ENCODE measurements around the gene CHRFAM7A.
"Not testable (repeated sequence)": the region's sequence is repeated elsewhere in the genome, so short reads cannot be mapped to it uniquely, and the experiment has no call there.

CHRFAM7A gene

DNA sequence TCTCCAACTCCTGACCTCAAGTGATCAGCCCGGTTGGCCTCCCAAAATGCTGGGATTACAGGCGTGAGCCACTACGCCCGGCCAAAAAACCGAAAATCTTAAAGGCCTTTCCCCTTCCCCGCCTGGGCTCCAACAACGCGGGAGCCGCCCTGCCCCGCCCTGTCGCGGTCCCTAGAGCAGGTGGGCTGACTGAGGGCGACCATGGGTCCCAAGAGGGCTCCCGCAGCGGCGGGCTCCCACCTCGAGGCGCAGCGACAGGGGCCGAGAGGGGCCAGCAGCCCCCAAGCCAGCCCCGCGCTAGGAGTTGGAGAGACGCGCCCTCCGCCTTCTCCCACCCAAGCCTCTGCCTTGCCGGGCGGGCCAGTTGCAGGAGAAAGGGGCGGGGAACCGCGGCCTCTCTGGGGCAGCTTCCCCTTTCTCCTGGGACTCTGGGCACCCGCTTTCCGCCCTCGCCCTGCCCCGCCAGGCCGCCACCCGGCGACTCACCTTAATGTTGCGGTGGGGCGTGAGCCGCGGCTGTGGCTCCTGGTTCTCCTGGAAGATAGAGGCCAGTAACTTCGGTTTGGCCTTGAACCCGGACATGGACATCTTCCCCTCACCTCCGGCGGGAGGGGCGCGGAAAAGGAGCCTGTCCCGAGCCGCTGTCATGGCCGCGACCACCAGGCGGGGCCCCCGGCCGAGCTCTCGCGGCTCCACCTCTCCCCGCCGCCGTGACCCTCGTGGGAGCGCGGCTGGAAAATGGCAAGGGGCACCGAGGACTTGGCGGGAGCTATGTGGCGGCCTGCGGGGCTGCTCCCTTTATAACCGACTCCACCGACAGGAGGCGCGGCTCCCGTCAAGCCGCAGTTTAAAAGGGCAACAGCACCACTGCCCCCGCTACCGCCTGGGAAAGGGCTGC, at the start of gene CHRFAM7A:
Gene CHRFAM7A (minus strand): TSS at position 775 of the 898 bp plus-strand sequence. CDS start 10,189 bp downstream, outside the sequence.
- not testable (repeated sequence) for DNase-seq (ENCODE audit: low read depth in 2 of 2, low spot score in 1 of 2)

DNA sequence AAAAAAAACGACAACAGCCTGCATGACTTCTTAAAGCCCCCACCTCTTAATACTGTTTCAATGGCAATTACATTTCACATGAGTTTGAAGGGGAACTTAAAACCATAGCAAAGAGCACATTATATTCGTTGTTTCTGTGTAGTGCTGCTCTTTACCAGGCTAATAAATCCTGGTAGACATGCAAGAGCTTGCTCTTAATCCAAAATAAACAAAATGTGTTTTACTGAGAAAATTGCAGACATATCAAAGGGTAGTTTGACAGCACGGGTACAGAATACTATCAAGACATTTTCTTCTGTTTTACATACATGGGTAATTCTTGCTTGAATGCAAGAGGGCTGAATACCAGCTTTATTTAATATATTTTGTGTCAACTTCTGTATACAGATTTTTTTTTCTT, 45.0 kb upstream of the CHRFAM7A start:
- DNase-seq (ENCODE audit: low read depth in 2 of 2, low spot score in 1 of 2), result not testable (repeated sequence)

DNA sequence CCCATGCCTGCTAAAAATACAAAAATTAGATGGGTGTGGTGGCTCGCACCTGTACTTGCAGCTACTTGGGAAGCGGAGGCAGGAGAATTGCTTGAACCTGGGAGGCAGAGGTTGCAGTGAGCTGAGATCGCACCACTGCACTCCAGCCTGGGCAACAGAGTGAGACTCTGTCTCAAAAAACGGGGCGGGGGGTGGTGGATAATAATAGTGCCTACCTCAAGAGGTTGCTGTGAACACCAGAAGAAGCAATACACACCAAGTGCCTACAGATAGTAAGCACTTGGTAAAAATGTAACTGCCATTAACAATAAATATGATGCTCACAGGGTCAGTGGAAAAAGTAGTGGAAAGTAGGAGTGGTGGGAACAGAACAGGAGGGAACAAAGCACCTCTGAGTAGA, 42.5 kb upstream of the CHRFAM7A start:
- not testable (repeated sequence) for DNase-seq (ENCODE audit: low read depth in 2 of 2, low spot score in 1 of 2)

DNA sequence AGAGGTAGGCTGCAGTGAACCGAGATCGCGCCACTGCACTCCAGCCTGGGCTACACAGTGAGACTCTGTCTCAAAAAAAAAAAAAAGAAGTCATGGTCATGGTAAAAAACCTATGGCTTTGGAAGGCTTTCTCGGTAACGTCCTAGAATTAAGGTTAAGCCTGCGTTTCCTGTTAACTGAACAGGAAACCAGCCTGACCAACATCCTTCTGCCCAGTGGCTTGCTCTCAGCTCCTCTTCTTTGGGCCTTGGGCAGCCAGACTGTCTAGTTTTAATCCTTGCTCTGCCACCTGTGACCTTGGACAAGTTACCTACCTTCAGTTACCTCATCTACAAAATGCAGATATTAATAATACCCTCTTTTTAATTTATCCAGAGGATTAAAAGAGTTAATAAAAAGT, 27.4 kb upstream of the CHRFAM7A start:
- DNase-seq (ENCODE audit: low read depth in 2 of 2, low spot score in 1 of 2), result not testable (repeated sequence)

DNA sequence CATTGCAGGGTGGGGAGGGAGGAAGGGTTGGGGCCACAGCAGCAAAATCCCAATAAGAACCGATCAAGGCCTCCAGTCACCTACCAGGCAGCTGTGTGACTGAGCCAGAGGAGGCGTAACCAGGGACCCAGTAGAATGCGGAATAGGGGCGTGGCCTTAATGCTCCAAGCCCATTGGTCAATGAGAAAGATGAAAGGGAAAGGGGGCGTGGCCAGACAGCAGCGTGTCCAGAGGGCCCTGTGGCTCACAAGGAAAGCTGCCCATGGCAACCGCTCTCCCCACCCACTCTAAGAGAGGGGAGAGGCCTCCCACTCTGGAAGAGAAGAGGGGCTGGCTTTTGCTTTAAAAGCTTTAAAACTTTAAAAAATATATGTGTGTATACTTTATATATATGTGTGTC, 20.8 kb upstream of the CHRFAM7A start, which contains the start of gene GOLGA8R:
Gene GOLGA8R (minus strand): TSS at position 101 of the 400 bp plus-strand sequence. CDS start 98 bp downstream, at position 3.
- not testable (repeated sequence) for DNase-seq (ENCODE audit: low read depth in 2 of 2, low spot score in 1 of 2)

DNA sequence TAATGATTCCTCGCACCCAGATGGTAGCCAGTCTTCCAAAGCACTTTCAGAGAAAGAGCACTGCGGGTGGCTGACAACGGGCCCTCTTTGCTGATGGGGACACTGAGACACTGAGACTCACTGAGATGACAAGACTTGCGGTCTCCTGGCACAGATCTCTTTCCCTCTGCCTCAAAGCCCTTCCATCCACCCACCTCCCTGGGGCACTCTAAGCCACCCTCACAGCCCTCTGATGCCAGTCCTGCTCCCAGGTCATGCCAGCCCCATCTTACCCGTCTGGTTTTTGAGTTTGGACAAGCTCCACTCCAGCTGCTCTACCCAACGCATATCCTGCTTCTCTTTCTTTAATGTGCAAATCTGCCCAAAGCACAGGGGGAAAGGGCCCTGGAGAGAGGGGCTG, 14.3 kb upstream of the CHRFAM7A start:
- DNase-seq (ENCODE audit: low read depth in 2 of 2, low spot score in 1 of 2), result not testable (repeated sequence)

DNA sequence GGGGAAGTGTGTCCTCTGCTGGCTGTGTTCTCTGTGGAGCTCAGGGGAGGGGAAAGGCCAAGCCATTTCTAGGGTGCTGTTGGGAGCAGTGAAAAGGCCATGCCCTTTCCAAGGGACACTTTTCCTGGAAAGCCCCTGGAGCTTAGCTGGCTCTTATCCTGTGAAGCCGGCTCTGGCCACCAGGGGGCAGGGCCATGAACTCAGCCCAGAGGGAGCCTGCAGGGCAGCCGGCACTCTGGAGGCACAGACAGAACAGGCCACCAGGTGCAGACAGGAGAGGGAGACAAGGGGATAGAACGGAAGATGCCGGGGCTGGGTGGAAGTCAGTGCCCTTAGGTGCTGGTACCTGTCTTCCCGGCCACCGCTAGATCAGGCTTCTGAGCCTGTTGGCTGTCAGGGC, 5.6 kb upstream of the CHRFAM7A start:
- DNase-seq (ENCODE audit: low read depth in 2 of 2, low spot score in 1 of 2), result peak; percentile 2 to 42

DNA sequence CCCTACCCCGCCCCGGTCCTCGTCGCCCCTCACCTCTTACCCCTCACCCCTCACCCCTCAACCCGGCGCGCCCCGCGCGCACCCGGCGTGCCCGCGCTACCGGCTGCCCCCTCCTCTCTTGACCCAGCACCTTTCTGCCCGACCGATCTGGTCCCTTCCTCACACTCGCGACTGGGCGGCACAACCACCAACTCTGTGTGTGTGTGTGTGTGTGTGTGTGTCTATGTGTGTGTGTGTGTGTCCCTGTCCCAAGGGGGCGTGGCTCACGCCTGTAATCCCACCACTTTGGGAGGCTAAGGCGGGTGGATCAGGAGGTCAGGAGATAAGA, 288 bp upstream of the CHRFAM7A start:
- not testable (repeated sequence) for DNase-seq (ENCODE audit: low read depth in 2 of 2, low spot score in 1 of 2)

DNA sequence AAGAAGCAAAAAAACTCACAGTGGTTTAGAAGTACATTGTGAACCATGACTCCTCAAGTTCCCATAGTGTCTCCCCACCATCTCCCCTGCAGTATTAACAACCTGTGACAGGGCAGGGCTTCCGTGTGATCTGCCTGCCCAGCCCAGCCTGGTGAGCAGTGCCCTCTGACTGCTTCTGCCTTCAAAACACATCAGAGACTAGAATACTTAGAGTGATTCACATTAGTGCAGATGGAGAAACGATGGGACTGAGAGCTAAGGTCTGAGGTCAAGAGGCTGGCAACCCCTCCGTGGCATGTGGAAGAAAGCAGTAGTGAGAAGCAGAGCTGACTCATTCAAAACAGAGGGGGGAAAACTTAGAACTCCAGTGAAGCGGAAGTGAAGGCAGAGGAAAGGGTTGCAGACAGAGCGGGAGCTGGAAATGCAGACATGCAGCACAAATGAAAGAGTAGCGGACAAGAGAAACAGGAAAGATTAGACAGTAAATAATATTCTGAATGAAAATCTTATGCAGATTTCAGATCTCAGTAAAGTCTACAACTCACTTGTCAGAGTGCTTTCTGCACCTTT, 6.9 kb downstream of the CHRFAM7A start:
- DNase-seq (ENCODE audit: low read depth in 2 of 2, low spot score in 1 of 2), result not testable (repeated sequence)

DNA sequence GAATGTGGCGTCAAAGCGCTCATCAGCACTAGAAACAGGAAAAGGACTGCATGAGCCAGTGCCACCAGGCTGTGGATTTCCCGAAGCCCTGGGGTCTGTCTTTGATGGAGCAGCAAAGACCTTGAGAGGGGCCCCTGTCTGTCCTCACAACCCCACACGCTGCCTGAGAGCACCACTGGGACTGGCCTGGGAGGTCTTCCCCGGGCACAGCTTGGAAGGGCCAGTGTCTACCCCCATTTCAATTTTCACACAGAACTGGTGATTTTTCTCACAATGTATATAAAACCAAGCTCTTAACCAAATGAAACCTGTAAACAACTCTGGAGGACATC, 16.3 kb downstream of the CHRFAM7A start:
- not testable (repeated sequence) for DNase-seq (ENCODE audit: low read depth in 2 of 2, low spot score in 1 of 2)

DNA sequence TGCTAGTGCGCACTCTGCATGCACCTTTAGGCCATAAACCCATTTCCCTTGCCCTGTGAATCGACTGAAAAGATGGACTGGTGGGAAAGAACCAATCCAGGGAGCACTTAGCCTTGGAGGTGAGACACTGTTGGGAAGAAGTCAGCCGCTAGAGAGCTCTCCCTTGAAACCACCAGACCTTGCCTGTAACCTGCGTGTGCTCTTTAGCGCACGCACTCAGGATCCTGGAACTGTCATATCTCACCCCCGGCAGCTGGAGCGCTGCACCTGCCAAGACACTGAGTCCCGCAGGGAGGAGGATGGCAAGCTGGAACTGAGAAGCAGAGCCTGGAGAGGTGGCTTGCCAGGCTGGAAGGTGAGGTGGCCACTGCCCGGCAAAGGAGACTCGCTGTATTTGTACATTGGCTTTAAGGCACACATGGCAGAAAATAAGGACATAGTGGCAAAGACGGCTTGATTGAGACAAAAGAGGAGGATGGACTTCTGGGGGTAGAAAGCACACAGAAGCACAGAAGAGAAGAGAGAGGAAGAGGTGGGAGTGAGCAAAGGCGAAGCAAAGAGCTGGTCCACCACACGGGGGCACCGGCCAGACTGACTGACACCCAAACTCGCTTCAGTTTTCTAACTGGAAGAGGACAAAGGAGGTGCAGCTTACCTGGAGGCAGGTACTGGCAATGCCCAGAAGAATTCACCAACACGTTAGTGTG, 16.8 kb downstream of the CHRFAM7A start:
- DNase-seq (ENCODE audit: low read depth in 2 of 2, low spot score in 1 of 2), result not testable (repeated sequence)

DNA sequence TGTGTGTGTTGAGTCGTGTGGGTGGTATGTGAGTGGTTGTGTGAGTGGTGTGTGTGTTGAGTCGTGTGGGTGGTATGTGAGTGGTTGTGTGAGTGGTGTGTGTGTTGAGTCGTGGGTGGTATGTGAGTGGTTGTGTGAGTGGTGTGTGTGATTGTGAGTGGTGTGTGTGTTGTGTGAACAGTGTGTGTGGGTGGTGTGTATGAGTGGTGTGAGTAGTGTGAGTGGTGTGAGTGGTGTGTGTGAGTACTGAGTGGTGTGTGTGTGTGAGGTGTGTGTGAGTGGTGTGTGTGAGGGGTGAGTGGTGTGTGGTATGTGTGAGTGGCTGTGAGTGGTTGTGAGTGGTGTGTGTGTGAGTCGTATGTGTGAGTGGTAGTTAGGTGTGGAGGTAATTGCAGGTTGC, 17.5 kb downstream of the CHRFAM7A start:
- not testable (repeated sequence) for DNase-seq (ENCODE audit: low read depth in 2 of 2, low spot score in 1 of 2)

DNA sequence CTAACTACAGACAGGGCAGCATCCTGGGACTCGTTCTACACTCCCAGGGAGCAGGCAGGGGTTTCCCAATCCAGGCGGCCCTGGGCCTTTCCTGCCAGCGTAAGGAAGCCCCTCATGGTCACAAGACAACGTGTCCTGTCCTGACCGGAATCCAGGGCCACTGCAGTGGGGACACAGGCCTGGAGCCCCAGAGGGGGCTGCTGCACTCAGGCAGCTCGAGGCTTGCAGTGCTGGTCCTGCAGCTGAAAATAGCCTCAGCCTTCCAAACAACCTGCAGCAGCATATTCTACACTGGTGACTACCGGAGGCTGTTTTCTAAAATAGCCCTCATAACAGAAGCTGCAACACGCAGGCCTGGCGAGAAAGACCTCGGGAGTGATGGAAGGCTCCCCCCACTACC, 18.5 kb downstream of the CHRFAM7A start:
- not testable (repeated sequence) for DNase-seq (ENCODE audit: low read depth in 2 of 2, low spot score in 1 of 2)

DNA sequence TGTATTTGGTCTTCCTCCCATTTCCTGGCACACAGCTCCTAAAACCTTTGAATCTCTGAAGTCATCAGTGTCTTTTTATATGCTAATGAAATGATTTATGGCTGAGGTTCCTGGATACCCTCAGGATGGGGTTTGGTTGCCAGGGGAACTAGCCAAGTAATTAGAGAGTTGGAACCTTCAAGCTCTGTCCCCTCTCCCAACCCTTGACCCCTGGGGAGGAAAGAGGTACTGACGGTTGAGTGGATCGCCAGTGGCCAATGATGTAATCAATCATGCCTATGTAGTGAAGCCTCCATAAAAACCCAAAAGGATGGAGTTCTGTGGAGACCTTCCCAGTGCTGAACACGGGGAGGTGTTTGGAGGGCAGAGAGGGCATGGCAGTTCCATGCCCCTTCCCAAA, 25.1 kb downstream of the CHRFAM7A start:
- not testable (repeated sequence) for DNase-seq (ENCODE audit: low read depth in 2 of 2, low spot score in 1 of 2)

DNA sequence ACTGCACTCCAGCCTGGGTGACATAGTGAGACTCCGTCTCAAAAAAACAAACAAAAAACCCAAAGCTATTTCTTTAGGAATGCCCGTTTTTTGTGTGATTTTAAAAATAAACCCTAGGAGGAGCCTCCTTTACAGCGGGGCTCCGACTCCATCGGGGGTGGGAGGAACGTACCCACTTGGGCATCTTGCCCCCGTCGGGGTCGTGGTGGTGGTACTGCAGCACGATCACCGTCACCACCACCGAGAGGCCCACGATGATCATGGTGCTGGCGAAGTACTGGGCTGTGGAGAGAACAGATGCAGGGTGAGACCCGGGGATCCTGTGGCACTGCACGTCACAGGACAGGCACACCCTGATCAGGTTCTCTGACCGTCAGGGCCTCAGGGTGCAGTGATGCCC, 26.1 kb downstream of the CHRFAM7A start:
- DNase-seq (ENCODE audit: low read depth in 2 of 2, low spot score in 1 of 2), result not testable (repeated sequence)

DNA sequence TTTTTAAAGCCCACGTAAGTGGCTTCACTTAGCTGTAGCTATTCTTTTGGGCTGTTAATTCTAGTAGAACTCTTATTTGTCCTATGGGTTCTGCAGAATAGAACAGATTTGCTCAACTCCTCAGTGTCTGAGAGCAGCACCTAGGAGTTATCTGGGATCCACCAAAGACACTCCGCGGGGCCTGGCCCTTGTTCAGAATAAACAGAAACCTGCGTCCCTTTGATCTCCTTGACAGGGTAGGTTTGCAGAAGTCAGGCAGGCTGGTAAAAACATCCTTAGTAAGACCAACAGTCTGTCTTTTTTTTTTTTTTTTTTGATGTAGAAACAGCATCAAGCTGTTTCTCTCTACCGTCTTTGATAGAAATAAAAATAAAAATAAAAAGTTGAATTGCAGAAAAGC, 31.9 kb downstream of the CHRFAM7A start:
- DNase-seq (ENCODE audit: low read depth in 2 of 2, low spot score in 1 of 2), result not testable (repeated sequence)

DNA sequence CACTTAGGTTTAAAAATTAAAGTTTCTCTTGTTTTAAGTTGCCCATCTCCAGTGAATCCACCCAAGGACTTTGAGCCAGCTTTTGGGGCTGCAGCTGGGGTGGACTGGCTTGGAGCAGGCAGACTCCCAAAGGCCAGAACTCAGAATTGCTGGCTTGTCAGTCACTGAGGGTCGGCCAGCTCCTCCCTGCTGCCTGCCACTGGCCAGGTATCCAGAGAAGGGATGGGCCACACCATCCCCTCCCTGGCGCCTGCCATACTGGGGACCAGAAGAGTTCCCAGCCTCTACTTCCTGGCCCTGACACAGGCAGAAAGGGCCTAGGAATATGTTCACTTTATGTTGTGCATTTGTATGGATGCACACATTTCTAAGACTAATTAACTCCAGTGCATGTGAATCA, 32.4 kb downstream of the CHRFAM7A start:
- DNase-seq (ENCODE audit: low read depth in 2 of 2, low spot score in 1 of 2), result not testable (repeated sequence)

DNA sequence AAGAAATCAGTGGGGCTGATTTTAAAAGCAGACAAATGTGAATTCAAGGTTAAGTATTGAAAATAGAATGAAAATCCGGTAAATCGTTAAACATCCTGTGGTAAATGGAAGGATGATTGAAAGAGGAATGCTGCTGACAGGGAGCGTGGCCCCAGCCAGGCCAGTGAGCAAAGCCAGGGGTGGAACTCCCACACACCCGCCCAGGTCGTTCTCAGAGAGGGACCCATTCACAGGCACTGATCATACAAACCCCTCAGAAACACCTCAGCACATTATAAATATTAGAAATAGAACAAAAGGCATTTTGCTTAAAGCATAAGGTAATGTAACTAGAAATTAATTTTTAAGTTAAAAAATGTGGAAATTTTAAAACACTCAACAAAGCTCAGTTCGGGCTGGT, 38.3 kb downstream of the CHRFAM7A start:
- DNase-seq (ENCODE audit: low read depth in 2 of 2, low spot score in 1 of 2), result not testable (repeated sequence)

DNA sequence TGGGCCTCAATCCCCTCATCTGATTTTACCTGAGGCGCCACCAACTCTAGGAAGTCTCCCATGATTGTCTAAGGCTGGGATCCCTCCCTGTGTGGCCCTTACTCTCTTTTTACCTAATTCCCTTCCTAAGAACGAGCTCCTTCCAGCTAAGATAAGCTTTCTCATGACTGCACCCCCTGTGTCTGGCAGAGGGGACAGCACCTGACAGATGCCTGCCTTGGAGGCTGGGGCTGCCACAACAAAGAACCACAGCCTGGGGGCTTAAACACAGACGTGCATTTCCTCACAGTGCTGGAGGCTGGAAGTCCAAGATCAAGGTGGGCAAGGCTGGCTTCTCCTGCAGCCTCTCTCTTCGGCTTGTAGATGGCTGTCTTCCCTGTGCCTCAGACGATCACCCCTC, 43.5 kb downstream of the CHRFAM7A start:
- not testable (repeated sequence) for DNase-seq (ENCODE audit: low read depth in 2 of 2, low spot score in 1 of 2)

DNA sequence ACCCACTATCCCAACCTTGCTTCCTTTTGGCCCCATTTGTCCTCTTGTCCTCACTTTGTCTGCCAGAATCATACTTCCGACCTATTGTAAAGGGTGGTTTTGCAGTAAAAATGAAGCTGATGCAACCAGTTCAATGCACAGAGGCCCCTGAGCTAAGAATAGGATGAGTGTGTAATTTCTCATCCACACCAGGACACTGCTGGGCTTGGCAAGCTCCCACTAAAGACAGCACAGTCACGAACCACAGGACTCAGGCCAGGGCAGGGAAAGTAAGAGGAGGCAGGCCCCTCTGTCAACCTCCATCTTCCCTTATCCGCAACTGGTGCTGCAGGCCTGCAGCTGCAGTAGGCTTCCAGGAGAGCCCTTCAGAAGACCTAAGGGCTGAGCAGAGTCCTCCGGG, 56.8 kb downstream of the CHRFAM7A start:
- DNase-seq (ENCODE audit: low read depth in 2 of 2, low spot score in 1 of 2), result not testable (repeated sequence)

DNA sequence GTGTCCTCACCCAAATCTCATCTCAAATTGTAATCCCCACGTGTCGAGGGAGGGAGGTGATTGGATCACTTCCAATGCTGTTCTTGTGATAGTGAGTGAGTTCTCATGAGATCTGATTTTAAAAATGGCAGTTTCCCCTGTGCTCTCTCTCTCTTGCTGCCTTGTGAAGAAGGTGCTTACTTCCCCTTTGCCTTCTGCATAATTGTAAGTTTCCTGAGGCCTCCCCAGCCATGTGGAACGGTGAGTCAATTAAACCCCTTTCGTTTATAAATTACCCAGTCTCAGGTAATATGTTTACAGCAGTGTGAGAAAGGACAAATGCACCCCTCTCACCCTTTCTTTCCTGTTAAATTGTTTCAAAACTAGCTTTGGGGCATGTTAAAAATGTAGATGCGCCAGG, 59.2 kb downstream of the CHRFAM7A start:
- not testable (repeated sequence) for DNase-seq (ENCODE audit: low read depth in 2 of 2, low spot score in 1 of 2)

DNA sequence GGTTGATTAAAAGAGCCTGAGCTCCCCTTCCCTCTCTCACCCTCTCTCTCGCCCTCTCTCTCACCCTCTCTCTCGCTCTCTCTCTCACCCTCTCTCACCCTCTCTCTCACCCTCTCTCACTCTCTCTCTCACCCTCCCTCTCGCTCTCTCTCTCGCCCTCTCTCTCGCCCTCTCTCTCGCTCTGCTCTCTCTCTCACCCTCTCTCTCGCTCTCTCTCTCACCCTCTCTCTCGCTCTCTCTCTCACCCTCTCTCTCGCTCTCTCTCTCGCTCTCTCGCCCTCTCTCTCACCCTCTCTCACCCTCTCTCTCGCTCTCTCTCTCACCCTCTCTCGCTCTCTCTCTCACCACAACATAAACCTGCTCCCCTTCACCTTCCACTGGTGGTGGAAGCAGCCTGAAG, 67.2 kb downstream of the CHRFAM7A start:
- not testable (repeated sequence) for DNase-seq (ENCODE audit: low read depth in 2 of 2, low spot score in 1 of 2)

Data from stimulated activated CD8-positive, alpha-beta memory T cell treated with anti-CD3 and anti-CD28 coated beads, Interleukin-4, amount 100 ng/mL, for 4 hours (primary cell).